ENCODE data around the gene MUC12.

DNA sequence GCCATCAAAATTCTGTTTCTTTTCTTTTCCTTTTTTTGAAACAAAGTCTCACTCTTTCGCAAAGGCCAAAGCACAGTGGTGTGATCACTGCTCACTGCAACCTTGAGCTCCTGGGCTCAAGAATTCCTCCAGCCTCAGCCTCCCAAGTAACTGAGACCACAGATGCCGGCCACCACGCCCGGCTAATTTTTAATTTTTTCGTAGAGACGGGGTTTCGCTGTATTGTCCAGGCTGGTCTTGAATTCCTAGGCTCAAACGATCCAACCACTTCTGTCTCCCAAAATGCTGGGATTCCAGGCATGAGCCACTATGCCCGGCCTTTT, 90.2 kb downstream of the MUC12 start:
- TF ChIP-seq, protein P1, sequence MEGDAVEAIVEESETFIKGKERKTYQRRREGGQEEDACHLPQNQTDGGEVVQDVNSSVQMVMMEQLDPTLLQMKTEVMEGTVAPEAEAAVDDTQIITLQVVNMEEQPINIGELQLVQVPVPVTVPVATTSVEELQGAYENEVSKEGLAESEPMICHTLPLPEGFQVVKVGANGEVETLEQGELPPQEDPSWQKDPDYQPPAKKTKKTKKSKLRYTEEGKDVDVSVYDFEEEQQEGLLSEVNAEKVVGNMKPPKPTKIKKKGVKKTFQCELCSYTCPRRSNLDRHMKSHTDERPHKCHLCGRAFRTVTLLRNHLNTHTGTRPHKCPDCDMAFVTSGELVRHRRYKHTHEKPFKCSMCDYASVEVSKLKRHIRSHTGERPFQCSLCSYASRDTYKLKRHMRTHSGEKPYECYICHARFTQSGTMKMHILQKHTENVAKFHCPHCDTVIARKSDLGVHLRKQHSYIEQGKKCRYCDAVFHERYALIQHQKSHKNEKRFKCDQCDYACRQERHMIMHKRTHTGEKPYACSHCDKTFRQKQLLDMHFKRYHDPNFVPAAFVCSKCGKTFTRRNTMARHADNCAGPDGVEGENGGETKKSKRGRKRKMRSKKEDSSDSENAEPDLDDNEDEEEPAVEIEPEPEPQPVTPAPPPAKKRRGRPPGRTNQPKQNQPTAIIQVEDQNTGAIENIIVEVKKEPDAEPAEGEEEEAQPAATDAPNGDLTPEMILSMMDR (CRISPR knock-in tag; IDR thresholded peaks at IDR 0.05): no peak
- TF ChIP-seq, protein P2, sequence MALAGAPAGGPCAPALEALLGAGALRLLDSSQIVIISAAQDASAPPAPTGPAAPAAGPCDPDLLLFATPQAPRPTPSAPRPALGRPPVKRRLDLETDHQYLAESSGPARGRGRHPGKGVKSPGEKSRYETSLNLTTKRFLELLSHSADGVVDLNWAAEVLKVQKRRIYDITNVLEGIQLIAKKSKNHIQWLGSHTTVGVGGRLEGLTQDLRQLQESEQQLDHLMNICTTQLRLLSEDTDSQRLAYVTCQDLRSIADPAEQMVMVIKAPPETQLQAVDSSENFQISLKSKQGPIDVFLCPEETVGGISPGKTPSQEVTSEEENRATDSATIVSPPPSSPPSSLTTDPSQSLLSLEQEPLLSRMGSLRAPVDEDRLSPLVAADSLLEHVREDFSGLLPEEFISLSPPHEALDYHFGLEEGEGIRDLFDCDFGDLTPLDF (CRISPR knock-in tag; IDR thresholded peaks at IDR 0.05): no peak
- TF ChIP-seq ATAD3A (CRISPR knock-in tag; IDR thresholded peaks at IDR 0.05): no peak
- no peak for TF ChIP-seq RAD51 (IDR thresholded peaks at IDR 0.05; ENCODE audit: borderline replicate concordance)
- TF ChIP-seq, protein P3, sequence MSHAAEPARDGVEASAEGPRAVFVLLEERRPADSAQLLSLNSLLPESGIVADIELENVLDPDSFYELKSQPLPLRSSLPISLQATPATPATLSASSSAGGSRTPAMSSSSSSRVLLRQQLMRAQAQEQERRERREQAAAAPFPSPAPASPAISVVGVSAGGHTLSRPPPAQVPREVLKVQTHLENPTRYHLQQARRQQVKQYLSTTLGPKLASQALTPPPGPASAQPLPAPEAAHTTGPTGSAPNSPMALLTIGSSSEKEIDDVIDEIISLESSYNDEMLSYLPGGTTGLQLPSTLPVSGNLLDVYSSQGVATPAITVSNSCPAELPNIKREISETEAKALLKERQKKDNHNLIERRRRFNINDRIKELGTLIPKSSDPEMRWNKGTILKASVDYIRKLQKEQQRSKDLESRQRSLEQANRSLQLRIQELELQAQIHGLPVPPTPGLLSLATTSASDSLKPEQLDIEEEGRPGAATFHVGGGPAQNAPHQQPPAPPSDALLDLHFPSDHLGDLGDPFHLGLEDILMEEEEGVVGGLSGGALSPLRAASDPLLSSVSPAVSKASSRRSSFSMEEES (CRISPR knock-in tag; IDR thresholded peaks at IDR 0.05): no peak
- no peak for TF ChIP-seq JUND (CRISPR knock-in tag; IDR thresholded peaks at IDR 0.05)
- TF ChIP-seq, protein P4, sequence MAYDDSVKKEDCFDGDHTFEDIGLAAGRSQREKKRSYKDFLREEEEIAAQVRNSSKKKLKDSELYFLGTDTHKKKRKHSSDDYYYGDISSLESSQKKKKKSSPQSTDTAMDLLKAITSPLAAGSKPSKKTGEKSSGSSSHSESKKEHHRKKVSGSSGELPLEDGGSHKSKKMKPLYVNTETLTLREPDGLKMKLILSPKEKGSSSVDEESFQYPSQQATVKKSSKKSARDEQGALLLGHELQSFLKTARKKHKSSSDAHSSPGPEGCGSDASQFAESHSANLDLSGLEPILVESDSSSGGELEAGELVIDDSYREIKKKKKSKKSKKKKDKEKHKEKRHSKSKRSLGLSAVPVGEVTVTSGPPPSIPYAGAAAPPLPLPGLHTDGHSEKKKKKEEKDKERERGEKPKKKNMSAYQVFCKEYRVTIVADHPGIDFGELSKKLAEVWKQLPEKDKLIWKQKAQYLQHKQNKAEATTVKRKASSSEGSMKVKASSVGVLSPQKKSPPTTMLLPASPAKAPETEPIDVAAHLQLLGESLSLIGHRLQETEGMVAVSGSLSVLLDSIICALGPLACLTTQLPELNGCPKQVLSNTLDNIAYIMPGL (CRISPR knock-in tag; IDR thresholded peaks at IDR 0.05; ENCODE audit: borderline replicate concordance in 1 of 2, low read depth in 1 of 2): no peak
- no peak for TF ChIP-seq RELA (CRISPR knock-in tag; IDR thresholded peaks at IDR 0.05)
- no peak for TF ChIP-seq TBP (CRISPR knock-in tag; IDR thresholded peaks at IDR 0.05)
- TF ChIP-seq MYC (CRISPR knock-in tag; IDR thresholded peaks at IDR 0.05; ENCODE audit: borderline replicate concordance): no peak
- TF ChIP-seq MXI1 (IDR thresholded peaks at IDR 0.05; ENCODE audit: borderline replicate concordance, low read depth, low read length): no peak

All from HepG2 (cell line).